HG03378 (cell line): ENCODE measurements around the gene LRFN3.
"Not testable (repeated sequence)": the region's sequence is repeated elsewhere in the genome, so short reads cannot be mapped to it uniquely, and the experiment has no call there.

ENCODE experiments used
- ATAC-seq: cut with Tn5 transposase; IDR thresholded peaks from one replicate; pipeline ENCODE4 v1.9.1; 2021; ENCODE audit warnings: mild to moderate bottlenecking, moderate library complexity; ENCODE audit not compliant: unreplicated experiment

LRFN3 gene

DNA sequence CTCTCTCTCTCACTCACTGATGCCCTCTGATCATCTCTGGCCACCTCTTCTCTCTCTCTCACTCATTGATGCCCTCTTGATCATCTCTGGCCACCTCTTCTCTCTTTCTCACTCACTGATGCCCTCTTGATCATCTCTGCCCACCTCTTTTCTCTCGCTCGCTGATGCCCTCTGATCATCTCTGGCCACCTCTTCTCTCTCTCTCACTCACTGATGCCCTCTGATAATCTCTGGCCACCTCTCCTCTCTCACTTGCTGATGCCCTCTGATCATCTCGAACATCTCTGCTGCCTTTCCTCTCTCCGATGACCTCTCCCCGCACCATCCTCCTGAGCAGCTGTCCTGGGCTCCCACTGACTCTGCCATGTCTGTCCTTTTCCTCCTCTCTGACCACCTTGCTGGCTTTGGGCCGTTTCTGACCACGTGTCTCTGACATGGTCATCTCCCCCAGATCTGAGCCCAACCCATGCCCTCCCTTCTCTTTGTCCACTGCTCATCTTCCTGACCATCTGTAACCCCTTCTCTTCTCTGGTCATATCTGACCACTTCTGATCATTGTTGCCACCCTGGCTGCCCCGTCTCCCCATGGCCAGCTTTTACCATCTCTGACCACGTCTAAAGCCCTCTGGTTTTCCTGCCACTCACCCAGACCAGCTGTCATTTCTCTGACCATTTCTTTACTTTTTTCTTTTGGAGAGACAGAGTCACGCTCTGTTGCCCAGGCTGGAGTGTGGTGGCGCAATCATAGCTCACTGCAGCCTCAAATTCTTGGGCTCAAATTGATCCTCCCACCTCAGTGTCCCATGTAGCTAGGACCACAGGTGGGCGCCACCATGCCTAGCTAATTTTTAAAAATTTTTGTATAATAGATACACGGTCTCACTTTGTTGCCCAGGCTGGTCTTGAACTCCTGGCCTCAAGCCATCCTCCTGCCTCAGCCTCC is 2.4 kb downstream of the LRFN3 start:
- no peak for ATAC-seq

DNA sequence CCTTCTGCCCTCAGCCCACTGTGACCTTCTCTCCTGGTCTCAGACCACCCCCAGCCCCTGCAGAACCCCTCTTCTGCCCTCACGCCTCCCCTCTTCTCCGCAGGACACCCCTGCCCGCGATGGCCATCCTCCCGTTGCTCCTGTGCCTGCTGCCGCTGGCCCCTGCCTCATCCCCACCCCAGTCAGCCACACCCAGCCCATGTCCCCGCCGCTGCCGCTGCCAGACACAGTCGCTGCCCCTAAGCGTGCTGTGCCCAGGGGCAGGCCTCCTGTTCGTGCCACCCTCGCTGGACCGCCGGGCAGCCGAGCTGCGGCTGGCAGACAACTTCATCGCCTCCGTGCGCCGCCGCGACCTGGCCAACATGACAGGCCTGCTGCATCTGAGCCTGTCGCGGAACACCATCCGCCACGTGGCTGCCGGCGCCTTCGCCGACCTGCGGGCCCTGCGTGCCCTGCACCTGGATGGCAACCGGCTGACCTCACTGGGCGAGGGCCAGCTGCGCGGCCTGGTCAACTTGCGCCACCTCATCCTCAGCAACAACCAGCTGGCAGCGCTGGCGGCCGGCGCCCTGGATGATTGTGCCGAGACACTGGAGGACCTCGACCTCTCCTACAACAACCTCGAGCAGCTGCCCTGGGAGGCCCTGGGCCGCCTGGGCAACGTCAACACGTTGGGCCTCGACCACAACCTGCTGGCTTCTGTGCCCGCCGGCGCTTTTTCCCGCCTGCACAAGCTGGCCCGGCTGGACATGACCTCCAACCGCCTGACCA is 3.3 kb downstream of the LRFN3 start:
- no peak for ATAC-seq

GRCh38 chr19:35940078-35940775 is 4.1 kb downstream of the LRFN3 start:
- ATAC-seq, result no peak

DNA sequence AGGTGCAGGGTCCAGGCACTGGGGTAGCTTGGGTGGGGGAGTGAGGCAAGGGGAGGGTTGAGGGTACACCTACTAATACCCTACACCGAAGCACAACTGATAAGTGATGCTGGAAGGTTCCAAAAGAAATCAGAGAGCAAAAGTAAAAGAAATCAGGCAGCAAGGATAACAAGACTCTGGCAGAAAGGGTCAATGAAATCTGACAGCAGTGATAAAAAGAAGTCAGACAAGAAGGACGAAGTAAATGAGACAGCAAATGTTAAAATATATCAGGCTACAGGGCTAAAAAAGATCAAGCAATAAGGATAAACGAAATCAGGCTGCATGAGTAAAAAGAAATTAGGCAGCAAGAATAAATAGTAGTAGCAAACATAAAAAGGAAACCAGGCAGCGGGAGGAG is 4.7 kb downstream of the LRFN3 start:
- ATAC-seq, result no peak

- ATAC-seq, result no peak
Observed at GRCh38 chr19:35942235-35942634, 6.1 kb downstream of the LRFN3 start.

- no peak for ATAC-seq
Observed at GRCh38 chr19:35943321-35944301, 7.4 kb downstream of the LRFN3 start.

- no peak for ATAC-seq
Observed at GRCh38 chr19:35944556-35944955, 8.4 kb downstream of the LRFN3 start.

GRCh38 chr19:35945121-35945790 is 9.1 kb downstream of the LRFN3 start:
- ATAC-seq, result no peak

DNA sequence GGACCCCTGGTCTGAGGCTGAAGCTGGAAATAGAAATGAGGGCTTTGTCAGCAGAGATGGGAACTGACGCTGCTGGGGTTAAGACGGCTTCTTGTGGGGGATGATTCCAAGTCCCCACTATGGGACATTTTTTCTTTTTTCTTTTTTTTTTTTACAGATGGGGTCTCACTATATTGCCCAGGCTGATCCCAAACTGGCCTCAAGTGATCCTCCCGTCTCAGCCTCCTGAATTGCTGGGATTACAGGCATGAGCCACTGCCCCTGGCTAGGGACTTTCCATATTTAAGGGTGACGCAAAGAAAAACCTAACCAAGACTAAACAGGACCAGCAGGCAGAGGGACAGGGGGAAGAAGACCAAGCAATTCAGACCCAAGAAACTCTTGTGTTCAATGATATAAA is 10.0 kb downstream of the LRFN3 start:
- no peak for ATAC-seq

DNA sequence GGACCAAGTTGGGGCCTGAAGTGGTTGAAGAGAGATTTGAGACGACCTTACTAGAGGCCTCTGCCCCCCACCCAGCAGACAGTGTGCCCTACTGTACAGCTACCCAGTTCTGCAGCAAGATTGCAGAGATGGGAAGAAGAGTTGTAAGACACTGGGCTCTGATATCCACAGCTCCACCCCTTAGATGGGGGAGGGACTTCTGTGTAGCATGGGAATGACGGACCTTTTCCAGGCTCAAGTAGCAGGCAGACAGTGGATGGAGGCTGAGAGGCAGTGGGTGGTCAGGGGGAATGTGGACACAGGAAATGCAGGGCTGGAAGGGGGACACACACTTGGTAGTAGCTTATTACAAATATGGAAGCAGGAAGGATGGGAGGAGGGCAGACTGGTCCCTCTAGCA is 13.0 kb downstream of the LRFN3 start:
- no peak for ATAC-seq

GRCh38 chr19:35955881-35956634 is 19.9 kb downstream of the LRFN3 start:
- ATAC-seq, result no peak

- ATAC-seq, result not testable (repeated sequence)
Observed at GRCh38 chr19:35957411-35957810, 21.2 kb downstream of the LRFN3 start.

- no peak for ATAC-seq
Observed at GRCh38 chr19:35958660-35959039, 22.5 kb downstream of the LRFN3 start.

DNA sequence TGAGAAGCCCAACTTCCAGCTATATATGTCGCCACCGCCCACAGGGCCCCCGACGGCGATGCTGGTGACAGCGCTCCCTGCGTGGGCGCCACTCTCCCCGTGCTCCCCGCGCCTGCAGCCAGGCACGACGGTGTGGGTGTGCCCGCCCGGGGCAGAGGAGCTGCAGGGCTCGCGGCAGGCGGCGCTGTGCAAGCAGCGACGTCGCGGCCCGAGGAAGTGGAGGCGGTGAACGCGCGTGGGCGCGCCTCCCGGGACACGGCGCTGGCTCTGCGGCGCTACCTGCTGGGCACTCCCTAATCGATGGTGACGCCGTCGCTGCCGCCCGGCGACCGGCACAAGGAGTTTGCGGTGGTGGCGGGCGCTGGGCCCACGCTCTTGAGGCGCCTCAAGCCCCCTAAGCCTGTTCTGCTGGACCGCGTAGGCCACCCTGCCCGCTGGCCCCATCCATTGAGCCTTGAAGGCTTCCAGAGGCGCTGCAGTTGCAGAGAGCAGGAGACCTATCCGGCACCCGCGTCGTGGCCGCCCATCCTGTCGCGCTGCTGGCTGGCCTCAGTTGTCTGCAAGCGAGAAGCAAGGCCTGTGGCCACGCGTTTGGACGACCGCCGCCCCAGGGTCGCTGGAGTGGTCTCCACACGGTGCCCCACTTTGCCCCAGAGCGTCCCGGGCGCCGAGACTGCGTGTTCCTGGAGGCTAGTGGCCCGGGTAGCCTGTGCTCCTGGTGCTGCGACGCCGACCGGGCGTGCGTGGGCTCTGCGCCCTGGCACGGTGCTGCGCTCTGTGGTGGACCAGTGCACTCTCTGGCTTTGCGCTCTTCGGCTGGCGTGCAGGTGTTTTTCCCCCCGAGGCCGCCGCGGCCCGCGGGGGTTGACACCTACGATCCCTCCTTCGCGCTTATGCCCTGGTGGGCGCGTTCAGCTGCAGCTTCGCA is 23.1 kb downstream of the LRFN3 start:
- ATAC-seq, result no peak

GRCh38 chr19:35959968-35960320 is 23.8 kb downstream of the LRFN3 start:
- no peak for ATAC-seq

- ATAC-seq, result no peak
Observed at GRCh38 chr19:35960432-35960972, 24.3 kb downstream of the LRFN3 start.

DNA sequence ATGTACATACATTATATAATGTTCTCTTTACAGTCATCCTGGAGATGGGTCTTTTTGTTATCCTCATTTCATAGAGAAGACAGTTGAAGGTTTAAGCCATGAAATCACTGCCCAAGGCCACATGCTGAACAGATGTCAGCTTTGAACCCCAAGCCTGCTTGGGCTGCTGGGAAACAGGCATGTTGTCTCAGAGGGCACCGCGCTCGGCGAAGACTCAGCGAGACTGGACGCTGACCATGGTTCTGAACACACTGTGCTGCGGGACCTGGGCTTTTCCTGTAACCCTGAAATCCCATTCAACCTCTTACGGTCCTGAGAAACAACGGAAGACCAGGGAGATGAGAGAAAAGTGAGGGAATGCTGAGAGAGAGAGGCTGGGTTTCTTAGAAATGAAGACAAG is 27.3 kb downstream of the LRFN3 start:
- no peak for ATAC-seq

GRCh38 chr19:35966771-35967170 is 30.6 kb downstream of the LRFN3 start:
- ATAC-seq, result no peak
